ENCODE results near the gene ZSCAN10. TPM values are rescaled to one million over a fixed set of nuclear protein-coding genes. Genes with fewer than 3 reads are reported as not detected.

The ZSCAN10 gene
- total and polyA plus RNA-seq, 7 donors, result not detected

GRCh38 chr16:3135126-3135715 is 36.1 kb upstream of the ZSCAN10 start:
- no peak for DNase-seq
- H3K4me1 ChIP-seq, result peaks cover 0 to 29% (median 26%) of the 10 kb centered on the region in 4 donors
- 0 to 1% methylated on average over 43 of the region's 43 CpGs for WGBS, 2 donors
- peaks cover 5 to 44% (median 9%) of the 10 kb centered on the region in 4 donors for H3K36me3 ChIP-seq
- H3K4me3 ChIP-seq, result peak overlapping the region; percentile 80 to 92 (median 84)
- TF ChIP-seq POLR2AphosphoS5 (IDR thresholded peaks at IDR 0.05), result no peak
- H3K27ac ChIP-seq, result peak overlapping the region; percentile 92 to 98 (median 97)
- intact Hi-C loops (cut with DNase I), result no loop called here
- H3K27me3 ChIP-seq, result no peaks in the 10 kb centered on the region
- no peaks in the 10 kb centered on the region for H3K9me3 ChIP-seq

- peak; percentile 99 for DNase-seq
- WGBS, 2 donors, result 0% methylated on average over 63 of the region's 63 CpGs
- Histone ChIP-seq H3K27ac (peak within 1 kb of the TSS; percentile 92 to 98 (median 97)), H3K9me3 (no peaks in the 10 kb centered on the region), H3K27me3 (no peaks in the 10 kb centered on the region), H3K36me3 (peaks cover 5 to 37% (median 9%) of the 10 kb centered on the region in 4 donors), H3K4me3 (peak within 1 kb of the TSS; percentile 80 to 92 (median 84)), H3K4me1 (peaks cover 0 to 34% (median 31%) of the 10 kb centered on the region in 4 donors)
- intact Hi-C loops (cut with DNase I), result no loop called here
- TF ChIP-seq POLR2A (IDR thresholded peaks at IDR 0.05) (peak; percentile 92 to 96), POLR2AphosphoS5 (IDR thresholded peaks at IDR 0.05) (peak; percentile 97 to 99 (median 98)), EP300 (IDR thresholded peaks at IDR 0.05) (peak in 1 of 4 donors; percentile 47), CTCF (IDR thresholded peaks at IDR 0.05) (no peak)
Observed at GRCh38 chr16:3134338-3135125, 35.4 kb upstream of the ZSCAN10 start, which contains the start of gene ZNF213. Gene ZNF213, plus strand, starts transcription at chr16:3135029. Its CDS starts 2,252 bp downstream, at chr16:3137281.

GRCh38 chr16:3133844-3134243 is 34.8 kb upstream of the ZSCAN10 start:
- intact Hi-C loops (cut with DNase I), result no loop called here
- DNase-seq, result no peak
- H3K4me3 ChIP-seq, result peak overlapping the region; percentile 80 to 92 (median 84)
- H3K27ac ChIP-seq, result peak overlapping the region; percentile 92 to 98 (median 97)
- H3K27me3 ChIP-seq, result no peaks in the 10 kb centered on the region
- H3K36me3 ChIP-seq, result peaks cover 2 to 30% (median 5%) of the 10 kb centered on the region in 4 donors
- no peaks in the 10 kb centered on the region for H3K9me3 ChIP-seq
- WGBS, 2 donors, result 3 to 9% methylated on average over 7 of the region's 7 CpGs
- peaks cover 0 to 41% (median 38%) of the 10 kb centered on the region in 4 donors for H3K4me1 ChIP-seq
- TF ChIP-seq CTCF (IDR thresholded peaks at IDR 0.05) (no peak), POLR2AphosphoS5 (IDR thresholded peaks at IDR 0.05) (no peak), EP300 (IDR thresholded peaks at IDR 0.05) (no peak), POLR2A (IDR thresholded peaks at IDR 0.05) (no peak)

DNA sequence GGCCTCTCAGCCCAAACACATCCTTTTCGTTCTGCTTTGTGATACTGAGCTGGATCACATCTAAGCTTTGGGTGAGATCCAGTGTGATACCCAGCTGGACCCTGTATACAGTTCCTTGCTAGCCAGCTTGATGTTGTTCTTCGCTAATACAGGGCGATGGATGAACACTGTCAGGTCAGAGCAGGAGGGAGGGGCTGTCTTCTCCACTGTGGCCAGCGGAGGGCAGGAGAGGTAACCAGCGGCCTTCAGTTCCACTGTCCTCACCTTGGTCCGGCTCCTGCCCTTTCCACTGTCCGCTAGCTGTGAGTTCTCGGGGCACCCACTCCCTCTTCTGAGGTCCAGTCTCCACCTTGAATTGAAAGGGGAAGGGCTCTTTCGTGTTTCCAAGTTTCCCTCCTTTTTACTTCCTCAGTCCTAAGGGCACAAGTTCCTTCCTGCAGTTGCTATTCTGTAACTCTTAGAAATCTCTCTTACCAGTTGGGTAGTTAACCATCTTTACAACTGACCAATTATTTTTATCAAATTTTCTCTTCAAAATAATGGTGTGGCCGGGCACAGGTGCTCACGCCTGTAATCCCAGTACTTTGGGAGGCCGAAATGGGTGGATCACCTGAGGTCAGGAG is 32.8 kb upstream of the ZSCAN10 start:
- DNase-seq, result no peak
- no peak overlapping the region for H3K27ac ChIP-seq
- no peak for TF ChIP-seq EP300 (IDR thresholded peaks at IDR 0.05)
- no peaks in the 10 kb centered on the region for H3K27me3 ChIP-seq
- peaks cover 0 to 12% (median 3%) of the 10 kb centered on the region in 4 donors for H3K36me3 ChIP-seq
- no peaks in the 10 kb centered on the region for H3K9me3 ChIP-seq
- intact Hi-C loops (cut with DNase I), result no loop called here
- 66 to 77% methylated on average over 12 of the region's 12 CpGs for whole genome bisulfite sequencing, 2 donors
- peaks cover 0 to 44% (median 39%) of the 10 kb centered on the region in 4 donors for H3K4me1 ChIP-seq
- no peak overlapping the region for H3K4me3 ChIP-seq

- peaks cover 0 to 39% (median 34%) of the 10 kb centered on the region in 4 donors for H3K4me1 ChIP-seq
- H3K4me3 ChIP-seq, result peak overlapping the region; percentile 22 to 50 (median 48)
- intact Hi-C loops (cut with DNase I), result loop anchor here (2.0 kb wide), 1 partner anchor 71 kb away; no protein-coding TSS in a partner anchor
- peak; percentile 86 for DNase-seq
- 7 to 17% methylated on average over 28 of the region's 28 CpGs for WGBS, 2 donors
- peaks cover 0 to 12% (median 3%) of the 10 kb centered on the region in 4 donors for H3K36me3 ChIP-seq
- H3K9me3 ChIP-seq, result no peaks in the 10 kb centered on the region
- TF ChIP-seq CTCF (IDR thresholded peaks at IDR 0.05) (peak; percentile 77 to 93 (median 85)), POLR2A (IDR thresholded peaks at IDR 0.05) (no peak)
- no peaks in the 10 kb centered on the region for H3K27me3 ChIP-seq
- peak overlapping the region; percentile 58 to 75 (median 70) for H3K27ac ChIP-seq
Observed at GRCh38 chr16:3129137-3130131, 30.3 kb upstream of the ZSCAN10 start.

All from sigmoid colon (tissue), 7 donors.